HK-2 (cell line): ENCODE measurements around the gene CLPTM1.
A peak's percentile ranks its signal among the peaks of the same experiment; 100 is the strongest.

Experiments used
- DNase-seq: peaks from one replicate; pipeline ENCODE4 v3.0.0-alpha.2; 2018; ENCODE audit not compliant: unreplicated experiment

The CLPTM1 gene

GRCh38 chr19:45011959-45012358 lies 56.8 kb downstream of the CLPTM1 start:
- no peak for DNase-seq

GRCh38 chr19:45016388-45017314 lies 61.5 kb downstream of the CLPTM1 start:
- DNase-seq = peak; percentile 64

GRCh38 chr19:45019187-45019586 lies 64.0 kb downstream of the CLPTM1 start:
- no peak for DNase-seq

GRCh38 chr19:45020071-45020470 lies 64.9 kb downstream of the CLPTM1 start:
- no peak for DNase-seq

- no peak for DNase-seq
Observed at GRCh38 chr19:45021971-45022370, 66.8 kb downstream of the CLPTM1 start.

GRCh38 chr19:45023048-45023447 lies 67.9 kb downstream of the CLPTM1 start:
- DNase-seq = no peak

GRCh38 chr19:45025264-45025663 lies 70.1 kb downstream of the CLPTM1 start:
- DNase-seq = no peak

- no peak for DNase-seq
Observed at GRCh38 chr19:45027371-45027770, 72.2 kb downstream of the CLPTM1 start.

GRCh38 chr19:45030825-45031224 lies 75.6 kb downstream of the CLPTM1 start:
- DNase-seq = no peak

GRCh38 chr19:45032421-45032820 lies 77.2 kb downstream of the CLPTM1 start:
- DNase-seq = no peak

- DNase-seq = no peak
Observed at GRCh38 chr19:45035755-45036154, 80.6 kb downstream of the CLPTM1 start.

GRCh38 chr19:45037393-45038169 lies 82.4 kb downstream of the CLPTM1 start:
- DNase-seq = no peak

- DNase-seq = peak; percentile 84
Observed at GRCh38 chr19:45038931-45039893, 84.0 kb downstream of the CLPTM1 start, which contains the start of gene CLASRP. CLASRP (plus strand) TSS chr19:45039045; CDS start chr19:45040213, 1,168 bp downstream.

GRCh38 chr19:45040059-45040771 lies 85.0 kb downstream of the CLPTM1 start:
- DNase-seq = no peak

- DNase-seq = no peak
Observed at GRCh38 chr19:45041125-45041524, 85.9 kb downstream of the CLPTM1 start.
